HCT116 (cell line): Measurements from ENCODE around the gene CST6. TPM values are rescaled to one million over a fixed set of nuclear protein-coding genes. Genes with fewer than 3 reads are reported as not detected.

ENCODE experiments used
- ATAC-seq: fragments of 200-7000 bp; cut with Tn5 transposase; 2 replicates; pipeline ENCODE4 v1.9.1; 2020; ENCODE audit warnings: mild to moderate bottlenecking, moderate library complexity
- BruUV-seq: library from RNA; stranded (reverse); fragments of 400-500 nt; replicated peaks from 2 replicates; lab custom pipeline; 2021; lab: Mats Ljungman, UMichigan
- CTCF ChIA-PET: fragments of 300-600 bp; sonication (Branson Sonifier 250); formaldehyde crosslinking; loops from one replicate; lab custom pipeline; 2021; ENCODE audit warnings: antibody characterized with exemption; lab: Charles Lee
- POLR2A ChIA-PET: fragments of 300-600, 350-600 bp; sonication (Branson Sonifier 250); formaldehyde crosslinking; loops from one replicate; lab custom pipeline; 2021; ENCODE audit warnings: antibody characterized with exemption; lab: Charles Lee
- RAD21 ChIA-PET, 2 experiments: fragments of 300-600 bp; sonication (Branson Sonifier 250); formaldehyde crosslinking; loops; one replicate each; lab custom pipeline; 2023; ENCODE audit warnings: low total read pairs in 2 of 2; ENCODE audit not compliant: uncharacterized antibody in 2 of 2, unreplicated experiment in 2 of 2, low non-redundant PET in 1 of 2; lab: Charles Lee
- DNase-seq: peaks from one replicate; pipeline ENCODE4 v3.0.0-alpha.2; 2010; ENCODE audit warnings: low read depth, low spot score
- H2AFZ ChIP-seq: fragments of 200-600 bp; shearing (Covaris generic), sonication (generic); 2 replicates; pipeline ENCODE4 v1.6.1; 2017; ENCODE audit warnings: low read depth, mixed run types, mixed read lengths, antibody characterized with exemption, low read length; ENCODE audit not compliant: poor library complexity, severe bottlenecking
- H3K27ac ChIP-seq: 2 replicates; pipeline ENCODE4 v1.5.1; 2012; ENCODE audit warnings: low read depth, low read length
- H3K27me3 ChIP-seq: fragments of 200-600 bp; sonication (generic); 2 replicates; pipeline ENCODE4 v1.6.1; 2016; ENCODE audit warnings: mixed run types, low read length, mixed read lengths; ENCODE audit not compliant: insufficient read depth
- H3K36me3 ChIP-seq, 2 experiments: fragments of 200-500 bp in 1 of 2; fragments of 200-600 bp in 1 of 2; sonication (Bioruptor generic) in 1 of 2; sonication (generic) in 1 of 2; 2 replicates each; pipeline versions ENCODE4 v1.5.1 to v1.6.1; 2014 to 2016; ENCODE audit warnings: low read length in 2 of 2, inconsistent platforms in 1 of 2, mixed read lengths in 1 of 2, mixed run types in 1 of 2; ENCODE audit not compliant: insufficient read depth in 2 of 2, control insufficient read depth in 1 of 2
- H3K4me1 ChIP-seq, 2 experiments: fragments of 200-600 bp in 1 of 2; sonication (generic) in 1 of 2; 2 replicates each; pipeline versions ENCODE4 v1.5.1 to v1.6.1; 2012 to 2017; ENCODE audit warnings: low read length in 2 of 2, inconsistent platforms in 1 of 2, mild to moderate bottlenecking in 1 of 2, mixed read lengths in 1 of 2, mixed run types in 1 of 2, moderate library complexity in 1 of 2; ENCODE audit not compliant: insufficient read depth in 2 of 2, control insufficient read depth in 1 of 2
- H3K4me2 ChIP-seq: fragments of 200-600 bp; sonication (generic); 2 replicates; pipeline ENCODE4 v1.6.1; 2017; ENCODE audit warnings: mixed run types, low read length, mixed read lengths
- H3K4me3 ChIP-seq, 2 experiments: fragments of 200-600 bp in 1 of 2; sonication (generic) in 1 of 2; replicated peaks in 1 of 2; 2 replicates each; pipeline ENCODE4 v1.5.1; 2011 to 2016; ENCODE audit warnings: low read length in 2 of 2, control low read depth in 1 of 2, low read depth in 1 of 2, mild to moderate bottlenecking in 1 of 2, mixed read lengths in 1 of 2, mixed run types in 1 of 2
- H3K79me2 ChIP-seq: fragments of 200-600 bp; sonication (generic); 2 replicates; pipeline ENCODE4 v1.6.1; 2017; ENCODE audit warnings: mild to moderate bottlenecking, mixed run types, low read length, moderate library complexity, mixed read lengths; ENCODE audit not compliant: insufficient read depth
- H3K9ac ChIP-seq: fragments of 200-600 bp; sonication (generic); 2 replicates; pipeline ENCODE4 v1.6.1; 2016; ENCODE audit warnings: low read length, mixed read lengths
- H3K9me2 ChIP-seq: fragments of 200-600 bp; sonication (generic), shearing (Covaris generic); 2 replicates; pipeline ENCODE4 v1.6.1; 2017; ENCODE audit warnings: mixed run types, mild to moderate bottlenecking, moderate library complexity; ENCODE audit not compliant: insufficient read depth
- H3K9me3 ChIP-seq, 2 experiments: fragments of 200-500 bp in 1 of 2; fragments of 200-600 bp in 1 of 2; sonication (Bioruptor generic) in 1 of 2; sonication (generic) in 1 of 2; 2 replicates each; pipeline ENCODE4 v1.6.1; 2014 to 2017; ENCODE audit warnings: low read length in 2 of 2, mixed read lengths in 2 of 2, inconsistent platforms in 1 of 2, low read depth in 1 of 2, mild to moderate bottlenecking in 1 of 2, mixed run types in 1 of 2, moderate library complexity in 1 of 2; ENCODE audit not compliant: control insufficient read depth in 1 of 2, insufficient read depth in 1 of 2
- H4K20me1 ChIP-seq: fragments of 200-600 bp; sonication (generic), shearing (Covaris generic); 2 replicates; pipeline ENCODE4 v1.6.1; 2017; ENCODE audit warnings: mixed run types, mild to moderate bottlenecking, moderate library complexity; ENCODE audit not compliant: insufficient read depth
- CEBPB ChIP-seq: IDR thresholded peaks from 2 replicates; pipeline ENCODE4 v1.6.1; 2012; ENCODE audit warnings: low read depth
- EGR1 ChIP-seq: IDR thresholded peaks from 2 replicates; pipeline ENCODE4 v1.6.1; 2012; ENCODE audit warnings: low read depth
- ELF1 ChIP-seq: IDR thresholded peaks from 2 replicates; pipeline ENCODE4 v1.6.1; 2012; ENCODE audit warnings: low read depth, borderline replicate concordance
- FOSL1 ChIP-seq: IDR thresholded peaks from 2 replicates; pipeline ENCODE4 v1.6.1; 2012; ENCODE audit warnings: low read depth
- POLR2AphosphoS5 ChIP-seq: IDR thresholded peaks from 2 replicates; pipeline ENCODE4 v1.6.1; 2011; ENCODE audit warnings: mild to moderate bottlenecking, low read depth, low read length, moderate library complexity
- TCF7L2 ChIP-seq: IDR thresholded peaks from 2 replicates; pipeline ENCODE4 v1.7.0; 2011; ENCODE audit warnings: borderline replicate concordance, inconsistent platforms; ENCODE audit not compliant: insufficient read depth, insufficient read length; ENCODE audit errors: extremely low read depth
- YY1 ChIP-seq: IDR thresholded peaks from 2 replicates; pipeline ENCODE4 v1.6.1; 2011; ENCODE audit warnings: low read length, low read depth, moderate library complexity, mild to moderate bottlenecking; ENCODE audit not compliant: insufficient replicate concordance; ENCODE audit errors: extremely low read depth
- ZFX ChIP-seq: fragments of 450-650 bp; IDR thresholded peaks from 2 replicates; pipeline ENCODE4 v1.6.1; 2017
- intact Hi-C: fragments of 100-400 bp; cut with micrococcal nuclease; formaldehyde crosslinking; loops from 2 replicates; pipeline ENCODE4 v1.10.0; 2022
- total RNA-seq: library from RNA; stranded (reverse); gene quantifications from one replicate; pipeline ENCODE4 v1.2.1, GENCODE V29; 2021; ENCODE audit not compliant: unreplicated experiment
- TF ChIP-seq, protein P1 (sequence below), 3 experiments: fragments of 200-600 bp in 1 of 3; sonication (generic) in 1 of 3; IDR thresholded peaks in 2 of 3; conservative IDR thresholded peaks in 1 of 3; 2 replicates each; pipeline ENCODE4 v1.5.1; 2012 to 2017; ENCODE audit warnings: low read depth in 2 of 3, low read length in 2 of 3, antibody characterized with exemption in 1 of 3, borderline replicate concordance in 1 of 3, control low read depth in 1 of 3, mild to moderate bottlenecking in 1 of 3, mixed read lengths in 1 of 3, mixed run types in 1 of 3, moderate library complexity in 1 of 3; ENCODE audit not compliant: insufficient read depth in 1 of 3

The CST6 gene
- total RNA-seq, 1 experiment from 2014 or later = 68.1 TPM

DNA sequence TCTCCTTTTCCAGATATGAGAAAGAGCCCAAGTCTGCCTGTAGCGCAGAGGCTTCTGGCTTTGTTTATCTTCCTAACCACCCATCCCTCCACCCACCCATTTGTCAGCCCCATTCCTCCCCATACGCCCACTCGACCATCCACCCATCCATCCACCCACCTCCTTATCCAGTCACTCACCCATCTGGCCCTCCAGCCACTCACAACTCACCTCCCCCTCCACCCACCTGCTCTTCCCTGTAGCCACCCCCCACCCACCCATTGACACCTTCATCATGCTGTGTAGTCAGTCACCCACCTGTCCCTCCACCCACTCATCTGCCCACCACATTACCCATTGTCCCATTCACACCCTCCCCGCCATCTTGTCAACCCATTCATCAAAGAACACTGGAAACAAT lies 5.5 kb downstream of the CST6 start:
- peaks cover 55 to 94% of the 10 kb centered on the region in 2 experiments for H3K4me1 ChIP-seq
- BruUV-seq = no TSS peak
- POLR2A ChIA-PET = no interaction called here

DNA sequence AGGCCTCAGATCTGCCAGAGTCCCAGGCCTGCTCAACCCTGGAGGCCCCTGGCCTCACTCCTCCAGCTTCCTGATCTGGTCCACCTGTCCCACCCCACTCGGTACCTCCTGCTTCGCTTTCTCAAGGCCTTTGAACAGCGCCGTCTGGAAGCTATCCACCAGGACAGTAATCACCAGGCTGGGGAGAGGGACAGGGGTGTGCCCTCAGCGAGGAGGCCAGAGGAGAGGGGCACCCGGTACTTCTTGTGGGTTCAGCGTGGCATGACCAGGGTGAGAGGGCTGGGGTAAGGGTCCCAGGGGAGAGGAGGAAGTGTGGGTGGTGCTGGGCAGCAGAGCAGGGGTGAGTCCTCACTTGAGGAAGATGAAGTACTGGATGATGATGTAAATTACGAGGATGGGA lies 8.4 kb downstream of the CST6 start:
- Histone ChIP-seq H2AFZ (no peak overlapping the region), H3K4me1 (peaks cover 31 to 71% of the 10 kb centered on the region in 2 experiments), H3K9me2 (no peaks in the 10 kb centered on the region), H3K79me2 (peaks cover 3% of the 10 kb centered on the region; the same call in 1 of the 2 replicates), H3K27ac (peak overlapping the region; percentile 48; the same call in 1 of the 2 replicates), H3K4me3 (peak overlapping the region in 1 of 2 experiments; percentile 21; a peak in 2 of 4 replicates), H3K27me3 (no peaks in the 10 kb centered on the region), H3K4me2 (peak overlapping the region; percentile 72), H3K36me3 (no peaks in the 10 kb centered on the region), H3K9ac (peak overlapping the region; percentile 48; the same call in 1 of the 2 replicates), H3K9me3 (no peaks in the 10 kb centered on the region), H4K20me1 (no peaks in the 10 kb centered on the region)
- DNase-seq (no peak), ATAC-seq (no peak)
- BruUV-seq = no TSS peak
- intact Hi-C loops = no loop called here
- RAD21 ChIA-PET = no interaction called here
- TF ChIP-seq CEBPB = no peak
- no peak for TF ChIP-seq YY1
- no peak for TF ChIP-seq EGR1
- no peak for TF ChIP-seq POLR2AphosphoS5
- no peak for TF ChIP-seq TCF7L2
- no peak for TF ChIP-seq ZFX
- TF ChIP-seq, protein P1, sequence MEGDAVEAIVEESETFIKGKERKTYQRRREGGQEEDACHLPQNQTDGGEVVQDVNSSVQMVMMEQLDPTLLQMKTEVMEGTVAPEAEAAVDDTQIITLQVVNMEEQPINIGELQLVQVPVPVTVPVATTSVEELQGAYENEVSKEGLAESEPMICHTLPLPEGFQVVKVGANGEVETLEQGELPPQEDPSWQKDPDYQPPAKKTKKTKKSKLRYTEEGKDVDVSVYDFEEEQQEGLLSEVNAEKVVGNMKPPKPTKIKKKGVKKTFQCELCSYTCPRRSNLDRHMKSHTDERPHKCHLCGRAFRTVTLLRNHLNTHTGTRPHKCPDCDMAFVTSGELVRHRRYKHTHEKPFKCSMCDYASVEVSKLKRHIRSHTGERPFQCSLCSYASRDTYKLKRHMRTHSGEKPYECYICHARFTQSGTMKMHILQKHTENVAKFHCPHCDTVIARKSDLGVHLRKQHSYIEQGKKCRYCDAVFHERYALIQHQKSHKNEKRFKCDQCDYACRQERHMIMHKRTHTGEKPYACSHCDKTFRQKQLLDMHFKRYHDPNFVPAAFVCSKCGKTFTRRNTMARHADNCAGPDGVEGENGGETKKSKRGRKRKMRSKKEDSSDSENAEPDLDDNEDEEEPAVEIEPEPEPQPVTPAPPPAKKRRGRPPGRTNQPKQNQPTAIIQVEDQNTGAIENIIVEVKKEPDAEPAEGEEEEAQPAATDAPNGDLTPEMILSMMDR (IDR thresholded peaks at IDR 0.05 in 2 of 3, conservative IDR thresholded peaks at IDR 0.05 in 1 of 3; ENCODE audit: borderline replicate concordance in 1 of 3, insufficient read depth in 1 of 3, low read depth in 2 of 3, low read length in 2 of 3) = no peak
- TF ChIP-seq ELF1 = no peak
- no peak for TF ChIP-seq FOSL1
- POLR2A ChIA-PET = interaction anchor here (1.9 to 2.8 kb wide), 2 partner anchors 9 to 18 kb away, joined by 4 to 10 read pairs; partner anchors contain the start of genes BANF1 and CST6
- CTCF ChIA-PET = interaction anchor here (3.0 kb wide), 1 partner anchor 25 kb away, joined by 14 read pairs; no protein-coding TSS in a partner anchor

More for the DNA sequence above, 5.5 kb downstream of the CST6 start:
- Histone ChIP-seq H3K27me3 (no peaks in the 10 kb centered on the region), H2AFZ (no peak overlapping the region), H3K9me2 (no peaks in the 10 kb centered on the region), H3K79me2 (peaks cover 8% of the 10 kb centered on the region; the same call in 1 of the 2 replicates), H3K9ac (no peak overlapping the region), H3K27ac (no peak overlapping the region), H3K4me3 (no peak overlapping the region), H3K4me2 (no peak overlapping the region), H3K9me3 (no peaks in the 10 kb centered on the region), H4K20me1 (no peaks in the 10 kb centered on the region), H3K36me3 (no peaks in the 10 kb centered on the region)
- CTCF ChIA-PET = no interaction called here
- DNase-seq (no peak), ATAC-seq (no peak)
- no peak for TF ChIP-seq EGR1
- RAD21 ChIA-PET = interaction anchor here in 1 of 2 experiments (0.6 kb wide), 1 partner anchor 46 kb away, joined by 3 read pairs; no protein-coding TSS in a partner anchor
- intact Hi-C loops = no loop called here
